ENCODE data around the gene M6PR. TPM values are rescaled to one million over a fixed set of nuclear protein-coding genes. Genes with fewer than 3 reads are reported as not detected.
"Not testable (repeated sequence)": the region's sequence is repeated elsewhere in the genome, so short reads cannot be mapped to it uniquely, and the experiment has no call there.

The M6PR gene
- polyA plus RNA-seq, 1 donor from 2014 or later, result 52.8 TPM

- H3K9me2 ChIP-seq (ENCODE audit: insufficient read depth, low read length); H3K9me3 ChIP-seq (ENCODE audit: low read length); H3K79me2 ChIP-seq (replicated peaks; ENCODE audit: insufficient read depth, low read length); H3F3A ChIP-seq (ENCODE audit: insufficient read depth, low read length, poor library complexity, severe bottlenecking); H3K9ac ChIP-seq (ENCODE audit: low read length); H3K27ac ChIP-seq (ENCODE audit: low read length); H4K20me1 ChIP-seq (ENCODE audit: insufficient read depth); H3K4me3 ChIP-seq (ENCODE audit: low read length); H3K36me3 ChIP-seq (ENCODE audit: insufficient read depth, low read length); H2AFZ ChIP-seq (ENCODE audit: low read depth, low read length); H3K27me3 ChIP-seq (ENCODE audit: insufficient read depth, low read depth, low read length); H3K4me2 ChIP-seq (ENCODE audit: low read length): not testable (repeated sequence)
These were observed 15.4 kb downstream of the M6PR start for GRCh38 chr12:8934080-8934479.

GRCh38 chr12:8932464-8932863 is 17.0 kb downstream of the M6PR start:
- H3K4me2 ChIP-seq (ENCODE audit: low read length); H3K9me3 ChIP-seq (ENCODE audit: low read length); H3K79me2 ChIP-seq (replicated peaks; ENCODE audit: insufficient read depth, low read length); H3K4me3 ChIP-seq (ENCODE audit: low read length); H3K27ac ChIP-seq (ENCODE audit: low read length); H3K9ac ChIP-seq (ENCODE audit: low read length); H3K27me3 ChIP-seq (ENCODE audit: insufficient read depth, low read depth, low read length); H4K20me1 ChIP-seq (ENCODE audit: insufficient read depth); H3F3A ChIP-seq (ENCODE audit: insufficient read depth, low read length, poor library complexity, severe bottlenecking); H3K9me2 ChIP-seq (ENCODE audit: insufficient read depth, low read length); H3K36me3 ChIP-seq (ENCODE audit: insufficient read depth, low read length); H2AFZ ChIP-seq (ENCODE audit: low read depth, low read length): not testable (repeated sequence)

DNA sequence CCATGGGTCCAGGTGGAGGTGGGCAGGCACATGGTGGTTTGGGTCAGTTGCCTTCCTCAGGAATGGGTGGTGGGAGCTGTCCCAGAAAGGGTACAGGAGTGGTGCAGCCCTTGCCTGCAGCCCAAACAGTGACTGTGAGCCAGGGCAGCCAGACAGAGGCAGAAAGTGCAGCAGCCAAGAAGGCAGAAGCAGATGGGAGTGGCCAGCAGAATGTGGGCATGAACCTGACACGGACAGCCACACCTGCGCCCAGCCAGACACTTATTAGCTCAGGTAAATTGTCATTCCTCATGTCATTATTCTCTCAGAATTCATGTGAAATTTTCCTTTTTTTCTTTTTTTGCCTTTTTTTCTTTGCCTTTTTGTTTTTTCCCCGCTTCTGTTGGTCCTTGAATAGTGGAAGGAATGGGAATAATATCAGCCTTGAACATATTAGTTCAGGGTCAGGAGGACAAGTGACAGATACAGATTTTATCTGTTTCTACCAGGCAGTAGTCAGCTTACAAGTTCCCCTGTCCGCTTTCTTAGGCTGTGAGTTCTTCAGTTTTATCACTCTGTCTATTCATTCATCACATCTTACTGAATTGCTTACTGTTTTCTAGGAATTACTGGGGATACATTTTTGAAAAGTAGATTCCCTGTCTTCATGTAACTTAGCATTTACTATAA is 18.7 kb downstream of the M6PR start:
- not testable (repeated sequence) for H2AFZ ChIP-seq (ENCODE audit: low read depth, low read length); H4K20me1 ChIP-seq (ENCODE audit: insufficient read depth); H3K36me3 ChIP-seq (ENCODE audit: insufficient read depth, low read length); H3K79me2 ChIP-seq (replicated peaks; ENCODE audit: insufficient read depth, low read length); H3K9me2 ChIP-seq (ENCODE audit: insufficient read depth, low read length); H3K9me3 ChIP-seq (ENCODE audit: low read length); H3K27ac ChIP-seq (ENCODE audit: low read length); H3K4me2 ChIP-seq (ENCODE audit: low read length); H3K9ac ChIP-seq (ENCODE audit: low read length); H3F3A ChIP-seq (ENCODE audit: insufficient read depth, low read length, poor library complexity, severe bottlenecking); H3K27me3 ChIP-seq (ENCODE audit: insufficient read depth, low read depth, low read length); H3K4me3 ChIP-seq (ENCODE audit: low read length)

GRCh38 chr12:8922544-8922943 is 26.9 kb downstream of the M6PR start:
- Histone ChIP-seq H3K79me2 (replicated peaks; ENCODE audit: insufficient read depth, low read length) (peaks cover 4% of the 10 kb centered on the region), H3K9ac (ENCODE audit: low read length) (no peak overlapping the region), H4K20me1 (ENCODE audit: insufficient read depth) (no peaks in the 10 kb centered on the region), H3K9me3 (ENCODE audit: low read length) (no peaks in the 10 kb centered on the region), H3K27me3 (ENCODE audit: insufficient read depth, low read depth, low read length) (no peaks in the 10 kb centered on the region), H3K27ac (ENCODE audit: low read length) (no peak overlapping the region), H3F3A (ENCODE audit: insufficient read depth, low read length, poor library complexity, severe bottlenecking) (no peaks in the 10 kb centered on the region), H3K4me3 (ENCODE audit: low read length) (no peak overlapping the region), H3K36me3 (ENCODE audit: insufficient read depth, low read length) (peaks cover 9% of the 10 kb centered on the region), H3K9me2 (ENCODE audit: insufficient read depth, low read length) (no peaks in the 10 kb centered on the region), H3K4me2 (ENCODE audit: low read length) (no peak overlapping the region), H2AFZ (ENCODE audit: low read depth, low read length) (no peak overlapping the region)
- TF ChIP-seq RAD21 (conservative IDR thresholded peaks at IDR 0.05) (no peak), TAF1 (IDR thresholded peaks at IDR 0.05; ENCODE audit: low read depth) (no peak), MXI1 (conservative IDR thresholded peaks at IDR 0.05; ENCODE audit: poor library complexity, severe bottlenecking) (no peak), EZH2 (IDR thresholded peaks at IDR 0.05; ENCODE audit: borderline replicate concordance, insufficient read depth, low read length, poor library complexity, severe bottlenecking) (no peak), EP300 (conservative IDR thresholded peaks at IDR 0.05; ENCODE audit: poor library complexity, severe bottlenecking) (no peak), SMC3 (conservative IDR thresholded peaks at IDR 0.05; ENCODE audit: poor library complexity) (no peak), POLR2AphosphoS5 (IDR thresholded peaks at IDR 0.05) (no peak)
- TF ChIP-seq, protein P1, sequence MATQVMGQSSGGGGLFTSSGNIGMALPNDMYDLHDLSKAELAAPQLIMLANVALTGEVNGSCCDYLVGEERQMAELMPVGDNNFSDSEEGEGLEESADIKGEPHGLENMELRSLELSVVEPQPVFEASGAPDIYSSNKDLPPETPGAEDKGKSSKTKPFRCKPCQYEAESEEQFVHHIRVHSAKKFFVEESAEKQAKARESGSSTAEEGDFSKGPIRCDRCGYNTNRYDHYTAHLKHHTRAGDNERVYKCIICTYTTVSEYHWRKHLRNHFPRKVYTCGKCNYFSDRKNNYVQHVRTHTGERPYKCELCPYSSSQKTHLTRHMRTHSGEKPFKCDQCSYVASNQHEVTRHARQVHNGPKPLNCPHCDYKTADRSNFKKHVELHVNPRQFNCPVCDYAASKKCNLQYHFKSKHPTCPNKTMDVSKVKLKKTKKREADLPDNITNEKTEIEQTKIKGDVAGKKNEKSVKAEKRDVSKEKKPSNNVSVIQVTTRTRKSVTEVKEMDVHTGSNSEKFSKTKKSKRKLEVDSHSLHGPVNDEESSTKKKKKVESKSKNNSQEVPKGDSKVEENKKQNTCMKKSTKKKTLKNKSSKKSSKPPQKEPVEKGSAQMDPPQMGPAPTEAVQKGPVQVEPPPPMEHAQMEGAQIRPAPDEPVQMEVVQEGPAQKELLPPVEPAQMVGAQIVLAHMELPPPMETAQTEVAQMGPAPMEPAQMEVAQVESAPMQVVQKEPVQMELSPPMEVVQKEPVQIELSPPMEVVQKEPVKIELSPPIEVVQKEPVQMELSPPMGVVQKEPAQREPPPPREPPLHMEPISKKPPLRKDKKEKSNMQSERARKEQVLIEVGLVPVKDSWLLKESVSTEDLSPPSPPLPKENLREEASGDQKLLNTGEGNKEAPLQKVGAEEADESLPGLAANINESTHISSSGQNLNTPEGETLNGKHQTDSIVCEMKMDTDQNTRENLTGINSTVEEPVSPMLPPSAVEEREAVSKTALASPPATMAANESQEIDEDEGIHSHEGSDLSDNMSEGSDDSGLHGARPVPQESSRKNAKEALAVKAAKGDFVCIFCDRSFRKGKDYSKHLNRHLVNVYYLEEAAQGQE (IDR thresholded peaks at IDR 0.05; ENCODE audit: borderline replicate concordance), result no peak
- TF ChIP-seq, protein P2, sequence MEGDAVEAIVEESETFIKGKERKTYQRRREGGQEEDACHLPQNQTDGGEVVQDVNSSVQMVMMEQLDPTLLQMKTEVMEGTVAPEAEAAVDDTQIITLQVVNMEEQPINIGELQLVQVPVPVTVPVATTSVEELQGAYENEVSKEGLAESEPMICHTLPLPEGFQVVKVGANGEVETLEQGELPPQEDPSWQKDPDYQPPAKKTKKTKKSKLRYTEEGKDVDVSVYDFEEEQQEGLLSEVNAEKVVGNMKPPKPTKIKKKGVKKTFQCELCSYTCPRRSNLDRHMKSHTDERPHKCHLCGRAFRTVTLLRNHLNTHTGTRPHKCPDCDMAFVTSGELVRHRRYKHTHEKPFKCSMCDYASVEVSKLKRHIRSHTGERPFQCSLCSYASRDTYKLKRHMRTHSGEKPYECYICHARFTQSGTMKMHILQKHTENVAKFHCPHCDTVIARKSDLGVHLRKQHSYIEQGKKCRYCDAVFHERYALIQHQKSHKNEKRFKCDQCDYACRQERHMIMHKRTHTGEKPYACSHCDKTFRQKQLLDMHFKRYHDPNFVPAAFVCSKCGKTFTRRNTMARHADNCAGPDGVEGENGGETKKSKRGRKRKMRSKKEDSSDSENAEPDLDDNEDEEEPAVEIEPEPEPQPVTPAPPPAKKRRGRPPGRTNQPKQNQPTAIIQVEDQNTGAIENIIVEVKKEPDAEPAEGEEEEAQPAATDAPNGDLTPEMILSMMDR (IDR thresholded peaks at IDR 0.05; ENCODE audit: poor library complexity, severe bottlenecking), result no peak

DNA sequence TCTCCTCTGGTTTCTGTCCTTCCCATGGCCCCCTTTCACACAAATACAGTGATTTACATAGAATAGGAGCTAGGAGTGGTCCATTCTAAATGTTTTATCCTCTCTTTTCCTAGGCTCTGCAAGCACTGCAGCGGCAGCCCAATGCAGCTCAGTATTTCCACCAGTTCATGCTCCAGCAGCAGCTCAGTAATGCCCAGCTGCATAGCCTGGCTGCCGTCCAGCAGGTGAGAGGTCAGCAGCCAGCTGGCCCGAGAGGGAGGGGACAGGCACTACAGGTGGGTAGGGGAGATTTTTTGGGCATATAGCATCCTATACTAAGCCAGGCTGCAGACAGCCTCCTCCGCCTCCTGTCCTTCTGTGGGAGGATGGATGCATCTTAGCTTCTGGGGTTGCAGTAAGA is 29.8 kb downstream of the M6PR start:
- H2AFZ ChIP-seq (ENCODE audit: low read depth, low read length); H3K27me3 ChIP-seq (ENCODE audit: insufficient read depth, low read depth, low read length); H3K4me3 ChIP-seq (ENCODE audit: low read length); H3F3A ChIP-seq (ENCODE audit: insufficient read depth, low read length, poor library complexity, severe bottlenecking); H3K9me2 ChIP-seq (ENCODE audit: insufficient read depth, low read length); H3K4me2 ChIP-seq (ENCODE audit: low read length); H3K27ac ChIP-seq (ENCODE audit: low read length); H3K9me3 ChIP-seq (ENCODE audit: low read length); H3K36me3 ChIP-seq (ENCODE audit: insufficient read depth, low read length); H4K20me1 ChIP-seq (ENCODE audit: insufficient read depth); H3K9ac ChIP-seq (ENCODE audit: low read length): not testable (repeated sequence)
- H3K79me2 ChIP-seq (replicated peaks; ENCODE audit: insufficient read depth, low read length), result peaks cover 32% of the 10 kb centered on the region
